Measurements from ENCODE around the gene ZCCHC7.
"Not testable (repeated sequence)": the region's sequence is repeated elsewhere in the genome, so short reads cannot be mapped to it uniquely, and the experiment has no call there.

Gene ZCCHC7

DNA sequence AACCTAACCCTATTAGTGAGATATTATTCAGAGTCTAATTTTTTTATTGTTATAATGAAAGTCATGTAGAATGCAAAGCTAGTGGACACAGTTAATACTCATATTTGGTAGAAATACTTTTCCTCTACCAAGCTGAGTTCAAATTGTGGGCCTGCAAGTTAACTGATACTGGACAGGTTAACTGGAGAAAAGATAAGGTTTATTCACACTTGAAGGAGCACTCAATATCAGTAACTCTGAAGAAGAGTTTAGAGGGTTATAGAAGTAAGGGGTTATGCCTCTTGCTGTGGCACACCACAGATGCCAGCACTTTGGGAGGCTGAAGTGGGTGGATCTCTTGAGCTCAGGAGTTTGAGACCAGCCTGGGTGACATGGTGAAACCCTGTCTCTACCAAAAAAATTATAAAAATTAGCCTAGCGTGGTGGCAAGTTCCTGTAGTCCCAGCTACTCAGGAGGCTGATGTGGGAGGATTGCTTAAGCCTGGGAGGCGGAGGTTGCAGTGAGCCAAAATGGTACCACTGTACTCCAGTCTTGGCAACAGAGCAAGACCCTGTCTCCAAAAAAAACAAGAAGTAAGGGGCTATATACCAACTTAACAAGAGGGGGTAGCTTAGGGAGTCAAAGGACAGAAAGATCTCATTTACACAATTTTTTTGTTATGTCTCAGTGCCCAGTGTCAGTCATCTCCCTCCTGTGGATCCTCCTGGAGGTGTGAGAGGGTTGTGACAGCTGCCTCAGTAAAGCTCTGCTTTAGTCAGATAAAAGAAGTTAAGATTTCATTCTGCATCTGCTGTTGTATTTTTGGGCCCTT is 180.9 kb downstream of the ZCCHC7 start:
- no peak for DNase-seq

DNA sequence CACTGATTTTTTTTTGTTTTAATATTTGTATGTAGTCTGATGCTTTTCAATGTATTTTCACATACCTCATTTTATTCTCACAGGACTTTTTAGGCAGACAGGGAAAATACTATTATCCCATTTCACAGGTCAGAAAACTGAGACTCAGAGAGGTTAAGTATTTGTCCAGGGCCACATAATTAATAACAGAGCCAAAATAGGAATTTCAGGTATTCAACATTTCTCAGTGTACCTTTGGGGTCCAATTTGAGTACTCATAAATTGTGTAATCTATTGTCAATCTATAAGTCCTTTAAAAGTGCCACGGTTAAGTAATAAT is 181.4 kb downstream of the ZCCHC7 start:
- DNase-seq, result no peak

DNA sequence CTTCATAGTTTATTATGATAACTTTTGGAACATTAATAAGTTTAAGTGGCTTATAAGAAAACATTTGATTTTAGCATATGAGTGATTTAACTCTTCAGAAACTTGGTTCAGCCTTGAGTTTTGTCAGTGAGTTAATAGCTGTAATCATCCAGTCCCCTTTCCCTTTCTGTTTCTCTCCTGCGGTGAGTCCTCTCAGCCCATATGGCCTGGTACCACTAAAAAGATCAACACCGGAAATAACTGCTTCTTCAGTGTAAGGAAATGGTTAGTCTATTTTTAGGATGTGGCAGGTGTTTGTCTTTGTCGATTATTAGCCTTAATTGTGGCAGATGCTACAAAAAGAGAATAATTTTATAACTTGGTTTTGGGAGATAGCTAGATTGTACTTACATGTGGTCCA is 181.9 kb downstream of the ZCCHC7 start:
- no peak for DNase-seq

DNA sequence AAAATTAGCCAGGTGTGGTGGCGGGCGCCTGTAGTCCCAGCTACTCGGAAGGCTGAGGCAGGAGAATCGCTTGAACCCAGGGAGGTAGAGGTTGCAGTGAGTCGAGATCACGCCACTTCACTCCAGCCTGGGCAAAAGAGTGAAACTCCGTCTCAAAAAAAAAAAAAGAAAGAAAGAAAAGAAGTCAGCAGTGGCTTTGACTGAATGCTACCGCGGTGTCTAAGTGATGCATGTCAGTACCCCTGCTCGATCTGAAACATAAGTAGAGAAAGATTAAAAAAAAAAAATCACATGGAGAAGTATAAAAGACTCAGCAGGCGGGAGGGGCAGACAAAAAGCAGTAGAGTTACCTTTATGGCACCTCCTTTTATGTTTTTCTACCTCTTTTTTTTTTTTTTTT is 182.9 kb downstream of the ZCCHC7 start:
- DNase-seq, result not testable (repeated sequence)

DNA sequence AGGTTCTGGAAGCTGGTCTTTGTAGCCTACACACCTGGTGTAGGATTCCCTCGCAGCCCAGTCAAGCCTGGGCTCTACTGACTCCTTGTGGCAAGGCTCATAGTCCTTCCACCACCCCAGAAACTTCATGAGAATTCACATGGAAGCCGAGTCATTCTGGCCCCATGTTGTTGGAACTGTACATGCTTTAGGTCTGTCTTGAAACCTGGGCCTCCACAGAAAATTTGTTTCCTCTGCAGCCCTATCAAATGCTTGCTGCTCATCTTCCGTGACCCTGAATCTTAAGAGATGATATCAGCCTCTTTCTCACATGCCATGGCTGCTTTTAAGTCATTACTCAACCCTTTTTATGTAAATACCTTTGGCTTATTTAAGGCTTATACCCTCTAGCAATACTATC is 188.8 kb downstream of the ZCCHC7 start:
- no peak for DNase-seq

DNA sequence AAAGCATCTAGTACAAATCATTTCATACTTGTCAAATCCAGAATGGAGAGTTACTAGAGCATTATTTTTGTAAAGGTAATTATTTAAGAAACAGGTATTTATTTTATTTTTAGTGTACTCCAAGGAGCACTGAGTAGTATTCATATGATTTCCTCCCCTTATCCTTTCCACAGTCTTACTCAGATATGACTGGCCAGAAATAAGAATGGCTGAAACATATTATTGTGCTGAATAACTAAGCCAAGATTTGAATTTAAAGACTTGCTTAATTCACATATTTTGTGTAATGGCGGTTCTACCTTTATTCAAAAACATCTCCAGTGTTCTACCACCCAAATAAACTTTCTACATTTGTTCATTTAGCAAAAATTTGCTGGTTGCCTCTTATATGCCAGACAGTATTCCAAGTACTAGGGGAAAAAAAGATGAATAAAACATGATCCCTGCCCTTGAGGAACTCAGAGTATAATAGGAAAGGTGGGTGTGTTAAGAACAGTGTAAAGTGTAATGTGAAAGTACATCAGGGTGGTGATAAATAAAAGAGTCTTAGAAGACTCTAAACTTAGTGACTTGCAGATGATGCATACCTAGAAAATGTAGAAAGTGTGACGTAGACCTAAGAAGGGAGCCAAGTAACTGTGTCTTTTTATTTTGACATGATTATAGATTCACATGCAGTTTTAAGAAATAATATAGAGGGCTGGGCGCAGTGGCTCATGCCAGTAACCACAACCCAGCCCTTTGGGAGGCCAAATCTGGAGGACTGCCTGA is 191.7 kb downstream of the ZCCHC7 start:
- DNase-seq, result no peak

DNA sequence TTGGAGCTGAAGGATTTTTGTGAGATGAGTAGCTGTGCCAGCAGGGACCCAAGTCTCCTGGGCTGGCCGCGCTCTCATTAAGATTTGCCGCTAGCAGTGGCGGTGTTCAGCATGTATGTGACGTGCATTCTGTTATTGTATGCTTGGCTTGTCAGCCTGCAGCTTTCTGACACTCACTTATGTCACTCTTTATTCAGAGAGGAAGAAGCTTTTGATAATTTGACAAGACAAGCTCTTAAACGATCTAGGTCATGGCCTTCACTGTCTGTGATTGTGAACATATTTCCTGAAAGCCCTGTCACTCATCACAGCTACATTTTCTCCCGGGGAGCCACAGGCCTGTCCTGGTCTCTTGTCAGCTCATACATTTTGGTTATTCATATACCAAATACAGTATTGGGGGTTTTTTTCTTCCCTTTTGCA is 203.9 kb downstream of the ZCCHC7 start:
- DNase-seq, result no peak

DNA sequence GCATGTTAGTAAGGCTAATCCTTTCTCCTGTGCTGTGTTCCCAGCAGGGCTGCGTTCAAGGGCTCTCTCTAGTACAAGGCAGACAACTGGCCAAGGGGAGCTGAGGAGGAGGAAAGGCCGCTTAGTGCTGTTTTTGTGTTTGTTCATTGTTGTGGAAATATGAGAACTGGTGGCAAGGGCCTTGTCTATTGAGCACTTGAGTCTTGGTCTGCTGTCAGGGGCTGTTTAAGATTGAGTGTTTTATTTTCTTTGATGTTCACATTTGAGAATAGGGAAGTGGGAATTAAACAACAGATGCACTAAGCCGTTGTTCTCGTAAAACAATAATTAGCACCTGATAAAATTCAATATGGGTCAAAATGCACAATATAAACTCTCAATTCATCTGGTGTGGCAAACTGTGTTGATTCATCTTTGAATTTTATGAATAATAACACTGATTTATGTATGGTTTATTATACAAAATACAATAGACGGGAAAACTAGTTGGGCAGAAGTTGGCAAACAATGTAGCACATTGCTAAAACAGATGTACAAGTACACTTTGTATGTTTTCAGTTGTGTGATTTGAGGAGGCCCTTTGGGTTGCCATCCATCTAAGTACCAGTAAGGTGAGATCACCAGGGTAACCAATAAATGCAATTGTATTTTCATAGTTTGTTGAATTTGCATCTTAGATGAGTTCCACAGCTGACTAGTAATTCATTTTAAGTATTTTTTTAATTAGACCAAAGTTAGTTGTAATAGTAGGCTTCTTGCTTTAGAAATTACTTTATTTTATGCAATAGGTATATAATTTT is 204.5 kb downstream of the ZCCHC7 start:
- no peak for DNase-seq

DNA sequence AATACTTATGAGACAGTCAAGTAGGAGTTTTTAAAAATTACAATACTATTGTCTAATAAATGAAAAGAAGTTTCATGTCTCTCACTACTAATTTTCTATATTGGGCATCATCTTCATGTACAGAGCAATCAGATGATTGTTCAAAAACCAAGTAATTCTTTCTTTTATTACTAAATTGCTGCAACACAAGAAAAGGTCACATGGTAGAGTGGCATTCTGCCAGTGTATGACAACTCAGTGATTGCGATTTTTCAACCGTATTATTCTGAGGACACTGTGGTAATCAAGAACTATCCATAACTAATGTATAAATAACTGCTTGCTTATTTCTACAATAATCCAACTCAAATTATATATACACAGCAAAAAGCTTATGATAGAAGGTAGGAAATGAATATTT is 205.4 kb downstream of the ZCCHC7 start:
- DNase-seq, result no peak

DNA sequence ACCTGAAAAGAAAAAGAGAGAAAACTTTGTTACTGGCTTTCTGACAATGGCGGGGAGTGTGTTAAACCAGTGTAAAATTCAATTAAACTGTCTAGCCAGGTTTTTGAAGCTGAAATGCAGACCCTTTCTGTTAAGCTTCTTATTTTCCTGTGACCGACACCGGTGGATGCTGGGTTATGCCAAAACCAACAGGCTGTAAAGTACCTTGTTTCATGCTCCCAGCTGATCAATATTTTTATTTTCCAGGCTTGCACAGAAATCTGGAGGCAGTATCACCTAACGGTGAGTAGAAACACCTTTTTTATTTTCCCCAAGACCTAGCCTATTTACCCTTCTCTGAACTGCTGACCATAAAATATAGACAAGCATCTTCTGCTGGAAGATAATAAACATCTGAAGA is 207.2 kb downstream of the ZCCHC7 start:
- DNase-seq, result no peak

DNA sequence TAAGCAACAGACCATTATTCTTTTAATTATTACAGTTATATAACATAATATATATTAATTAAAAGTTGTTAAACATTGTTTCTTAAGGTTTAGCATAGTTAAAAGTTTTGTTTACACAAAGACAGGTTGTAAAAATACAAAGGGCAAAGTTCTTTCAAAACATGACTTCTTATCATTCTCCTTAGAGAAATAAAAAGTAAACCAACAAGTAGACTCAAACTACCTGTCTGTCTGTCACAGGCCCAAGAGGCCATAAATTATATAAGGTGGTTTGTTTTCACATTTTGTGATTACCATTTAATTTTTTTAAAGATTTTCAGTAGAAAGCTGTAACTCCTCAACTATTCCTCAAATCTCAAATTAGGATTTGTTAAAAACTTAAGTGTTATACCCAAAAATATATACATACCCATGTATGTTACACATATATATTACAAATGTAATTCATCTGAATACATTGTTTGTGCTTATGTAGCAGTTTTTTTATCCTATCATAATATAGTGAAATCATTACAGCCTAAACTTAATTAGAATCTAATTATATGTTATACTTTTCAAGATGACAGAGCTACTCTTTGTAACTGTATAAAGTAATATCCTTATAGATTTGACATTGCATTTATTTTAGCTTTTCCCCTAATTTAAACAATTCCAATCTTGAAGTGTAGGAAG is 208.3 kb downstream of the ZCCHC7 start:
- DNase-seq, result no peak

DNA sequence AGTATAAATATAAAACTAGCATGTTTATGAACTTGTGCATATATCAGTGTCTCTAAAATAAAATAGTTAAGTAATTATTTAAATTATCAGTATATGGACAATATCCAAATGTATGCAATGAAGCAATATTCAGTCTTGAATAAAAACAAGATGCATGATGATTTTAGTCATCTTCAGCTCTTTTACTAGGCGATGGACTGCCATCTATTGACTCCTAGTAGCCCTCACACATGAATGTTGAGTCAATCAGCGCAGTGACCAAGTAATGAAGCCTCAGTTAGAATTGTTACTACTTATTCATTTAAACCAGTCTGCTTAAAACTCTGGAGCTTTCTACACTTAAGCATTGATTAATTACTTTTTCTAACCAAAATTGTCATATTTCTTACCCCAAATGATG is 209.2 kb downstream of the ZCCHC7 start:
- DNase-seq, result no peak

DNA sequence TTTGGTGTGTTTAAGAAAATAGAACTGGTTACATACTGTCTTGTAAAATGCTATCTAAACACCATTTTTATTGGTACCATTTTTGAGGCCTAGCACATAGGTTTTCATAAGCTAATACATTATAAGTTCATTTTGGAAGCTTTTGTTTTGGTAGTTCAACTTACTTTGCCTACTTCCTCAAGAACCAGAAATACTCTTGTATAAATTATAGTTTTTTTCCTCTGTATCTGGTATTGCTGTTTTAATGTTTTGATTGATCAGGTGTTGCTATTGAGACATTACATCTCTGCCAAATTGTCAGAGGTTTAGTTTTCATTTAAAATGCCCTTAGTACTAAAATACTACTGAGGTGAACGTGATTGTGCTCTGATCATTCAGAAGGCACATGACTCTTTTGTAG is 211.5 kb downstream of the ZCCHC7 start:
- DNase-seq, result no peak

DNA sequence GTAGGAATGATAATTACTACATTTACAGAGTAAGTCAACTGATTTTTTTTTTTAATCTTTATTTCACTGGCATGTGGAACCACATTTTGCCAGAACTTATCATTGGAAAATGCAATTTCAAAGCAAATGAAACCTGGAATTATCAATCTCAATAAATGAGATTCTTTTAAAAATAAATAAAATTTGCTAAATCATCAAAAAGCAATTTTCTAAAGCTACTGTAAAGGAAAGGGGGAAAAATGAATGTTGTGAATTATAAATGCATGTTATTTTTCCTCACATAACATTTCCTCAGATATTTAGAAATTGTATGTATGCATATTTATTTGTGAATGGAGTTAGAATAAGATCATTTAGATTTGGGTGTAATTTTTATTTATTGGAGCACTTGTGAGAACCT is 212.2 kb downstream of the ZCCHC7 start:
- no peak for DNase-seq

DNA sequence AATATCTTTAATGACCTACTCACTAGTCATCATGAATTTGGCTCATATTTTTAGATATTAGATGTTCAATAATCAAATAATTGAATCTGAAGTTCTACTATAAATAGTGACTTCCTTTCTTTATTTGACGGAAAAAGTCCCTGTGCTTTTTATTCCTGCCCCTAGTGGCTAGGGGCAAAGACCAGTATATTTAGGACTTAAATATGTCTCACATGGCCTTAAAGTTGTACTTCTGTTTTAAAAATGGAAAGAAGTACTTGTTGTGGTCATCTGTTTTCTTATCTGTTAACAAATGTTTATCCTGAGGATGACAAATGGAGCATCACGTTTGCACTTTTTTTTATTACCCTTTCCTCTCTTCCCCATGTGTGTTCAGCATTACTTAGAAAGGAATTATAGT is 212.9 kb downstream of the ZCCHC7 start:
- DNase-seq, result no peak

DNA sequence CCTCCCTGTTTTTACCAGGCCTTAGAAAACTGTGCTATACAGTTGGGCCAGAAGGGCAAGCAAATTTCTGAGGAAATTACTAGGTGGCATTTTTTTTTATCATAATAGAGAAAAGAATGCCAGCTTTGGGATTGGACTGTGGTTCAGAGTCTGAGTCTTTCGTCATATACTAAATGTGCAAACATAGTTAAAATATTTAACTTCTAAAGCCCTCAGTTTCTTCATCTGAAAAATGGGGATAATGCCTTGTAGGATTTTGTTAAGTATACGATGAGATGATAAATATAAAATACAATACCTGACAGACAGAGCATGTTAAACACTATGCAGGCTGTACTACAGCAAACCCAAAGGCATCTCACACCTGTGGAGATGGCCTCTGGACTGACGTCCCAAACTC is 214.9 kb downstream of the ZCCHC7 start:
- DNase-seq, result no peak

DNA sequence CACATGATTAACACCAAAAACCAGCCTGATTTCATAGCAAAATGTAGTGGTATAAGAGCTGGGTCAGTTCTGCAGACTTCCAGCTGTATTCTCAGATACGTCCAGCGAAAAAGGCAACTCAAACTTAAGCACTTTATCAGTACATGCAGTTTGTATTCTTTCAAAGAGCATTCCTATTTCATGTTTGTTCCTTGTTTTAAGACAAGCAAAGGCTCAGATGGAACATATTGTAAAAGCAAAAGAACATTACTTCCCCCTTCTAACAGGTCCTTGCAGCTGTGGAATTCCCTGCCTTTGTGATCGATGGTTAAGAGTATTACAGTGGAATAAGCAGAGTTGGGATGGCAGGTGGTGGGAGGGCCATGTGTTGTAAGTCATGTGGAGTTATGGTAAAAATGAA is 215.8 kb downstream of the ZCCHC7 start:
- no peak for DNase-seq

DNA sequence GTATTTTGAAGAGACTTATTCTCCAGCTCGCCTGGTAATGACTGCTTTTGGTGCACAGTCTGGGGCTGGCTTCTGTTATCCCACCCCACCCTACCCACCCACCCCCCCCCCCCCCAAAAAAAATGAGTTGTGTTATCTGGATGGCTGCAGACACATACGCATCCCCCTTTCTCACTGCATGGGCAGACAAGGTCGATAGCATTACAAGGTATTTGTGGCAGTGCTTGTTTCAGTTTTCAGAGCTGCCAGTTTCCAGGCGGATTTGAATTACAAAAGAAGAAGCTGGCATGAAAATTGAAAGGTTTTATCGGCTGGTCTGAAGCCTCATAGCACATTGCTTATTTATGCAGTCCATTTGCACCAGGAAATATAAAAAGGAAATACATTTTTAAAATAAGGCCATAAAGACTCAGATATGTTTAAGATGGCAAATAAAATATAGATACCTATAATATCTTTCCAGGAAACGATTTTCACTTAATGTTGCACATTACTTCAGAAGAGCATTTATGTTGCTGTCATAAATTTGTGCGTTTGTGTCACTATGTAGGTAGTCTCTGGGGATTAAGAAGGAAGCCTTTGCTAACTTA is 217.0 kb downstream of the ZCCHC7 start:
- no peak for DNase-seq

DNA sequence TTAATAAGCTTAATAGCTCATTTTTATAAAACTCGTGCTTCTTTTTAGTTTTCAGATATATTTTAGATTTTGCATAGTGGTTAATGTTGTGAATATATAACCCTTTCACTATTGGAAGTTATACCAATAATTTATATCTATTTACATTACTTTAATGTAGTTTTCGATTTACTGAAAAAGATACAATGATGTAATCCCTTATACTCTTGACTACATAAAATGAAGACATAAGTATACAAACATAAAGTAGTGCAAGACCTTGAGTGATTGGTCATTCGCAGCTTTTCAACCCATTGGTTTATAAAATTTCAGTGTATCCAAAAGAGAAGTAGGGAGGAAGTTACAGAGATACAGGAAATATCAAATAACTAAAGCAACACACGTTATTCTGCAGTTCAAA is 217.8 kb downstream of the ZCCHC7 start:
- DNase-seq, result no peak

DNA sequence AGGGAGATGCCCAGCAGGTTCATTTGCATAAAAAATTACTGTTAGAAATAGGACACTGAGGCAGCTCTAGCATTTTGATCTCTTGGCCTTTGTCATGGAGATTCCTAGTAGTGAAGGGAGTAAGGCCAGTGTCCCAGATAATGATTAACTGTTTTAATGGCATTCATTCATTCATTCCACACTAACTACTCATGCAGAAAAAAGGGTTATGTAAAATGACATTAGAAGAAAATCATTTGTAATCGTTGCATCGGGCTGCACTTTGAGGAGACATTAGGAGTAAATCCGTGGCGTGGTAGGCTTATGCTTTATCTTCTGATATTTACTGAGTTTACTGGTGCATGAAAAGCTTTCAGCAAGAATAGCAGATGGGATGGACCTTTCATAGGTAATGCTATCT is 219.5 kb downstream of the ZCCHC7 start:
- DNase-seq, result no peak

DNA sequence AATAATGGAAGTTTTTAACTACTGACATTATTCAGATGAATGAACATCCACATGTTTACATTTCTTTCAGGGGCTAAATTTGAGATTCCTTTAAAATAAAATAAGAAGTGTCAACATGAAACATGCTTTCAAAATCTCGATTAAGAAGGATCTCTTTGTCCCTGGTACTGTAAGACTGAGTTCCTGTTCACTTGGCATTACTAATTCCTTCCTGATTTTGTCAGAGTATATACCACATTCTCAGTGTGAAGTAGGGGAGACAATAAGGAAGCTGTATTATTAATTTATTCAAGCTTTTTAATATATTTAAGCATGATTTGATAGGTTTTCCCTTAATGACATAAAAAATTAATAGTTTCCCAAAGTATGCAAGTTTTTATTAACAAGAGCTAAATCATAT is 220.6 kb downstream of the ZCCHC7 start:
- no peak for DNase-seq

DNA sequence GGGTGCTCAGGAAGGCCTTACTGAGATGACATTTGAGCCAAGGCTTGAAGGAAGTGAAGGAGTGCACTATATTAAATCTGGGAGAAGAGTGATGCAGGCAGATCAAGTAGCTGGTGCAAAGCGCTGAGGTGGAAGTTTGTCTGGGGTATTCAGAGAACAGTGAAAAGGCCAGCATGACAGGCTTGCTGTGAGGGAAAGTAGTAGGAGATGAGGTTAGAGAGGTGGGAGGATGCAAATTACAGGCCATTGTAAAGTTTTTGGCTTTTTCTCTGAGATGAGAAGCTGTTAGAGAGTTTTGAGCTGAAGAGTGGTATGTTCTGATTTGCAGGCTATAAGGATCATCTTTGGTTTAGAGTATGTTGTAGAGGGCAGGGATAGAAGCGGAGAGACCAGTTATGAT is 221.3 kb downstream of the ZCCHC7 start:
- no peak for DNase-seq

DNA sequence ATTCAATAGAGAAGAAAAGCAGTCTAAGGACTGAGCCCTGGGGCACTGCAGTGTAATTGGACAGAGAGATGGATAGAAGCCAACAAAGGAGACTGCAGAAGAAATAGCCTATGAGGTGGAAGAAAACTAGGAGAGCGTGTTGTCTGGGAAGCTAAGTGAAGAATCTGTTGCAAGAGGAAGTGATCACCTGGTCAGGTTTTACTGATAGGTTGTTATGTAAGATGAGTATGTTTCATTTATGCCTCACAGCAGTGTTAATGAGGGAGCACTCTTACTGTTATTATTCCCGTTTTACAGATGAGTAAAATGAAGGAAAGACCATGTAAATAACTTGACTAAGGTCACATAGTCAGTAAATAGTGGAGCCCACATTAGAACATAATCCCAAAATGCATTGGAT is 222.1 kb downstream of the ZCCHC7 start:
- peak; percentile 26 for DNase-seq

Data from NCI-H1436 treated with DMSO at 0.1 percent for 48 hours (cell line).